HG03571 (cell line): ENCODE data around the gene TICAM1.
"Not testable (repeated sequence)": the region's sequence is repeated elsewhere in the genome, so short reads cannot be mapped to it uniquely, and the experiment has no call there.

Experiments
- ATAC-seq: cut with Tn5 transposase; IDR thresholded peaks from one replicate; pipeline ENCODE4 v1.9.1; 2021; ENCODE audit not compliant: unreplicated experiment

The TICAM1 gene

DNA sequence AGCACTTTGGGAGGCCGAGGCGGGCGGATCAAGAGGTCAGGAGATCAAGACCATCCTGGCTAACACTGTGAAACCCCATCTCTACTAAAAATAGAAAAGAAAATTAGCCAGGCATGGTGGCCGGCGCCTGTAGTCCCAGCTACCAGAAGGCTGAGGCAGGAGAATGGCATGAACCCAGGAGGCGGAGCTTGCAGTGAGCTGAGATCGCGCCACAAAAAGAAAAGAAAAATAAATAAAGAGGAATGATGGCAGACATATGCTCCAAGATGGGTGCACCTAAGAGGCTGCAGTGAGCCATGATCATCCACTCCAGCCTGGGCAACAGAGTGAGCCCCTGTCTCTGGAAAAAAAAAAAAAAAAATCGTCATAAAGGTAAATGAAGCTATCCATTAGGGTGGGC lies 14.5 kb upstream of the TICAM1 start:
- not testable (repeated sequence) for ATAC-seq

DNA sequence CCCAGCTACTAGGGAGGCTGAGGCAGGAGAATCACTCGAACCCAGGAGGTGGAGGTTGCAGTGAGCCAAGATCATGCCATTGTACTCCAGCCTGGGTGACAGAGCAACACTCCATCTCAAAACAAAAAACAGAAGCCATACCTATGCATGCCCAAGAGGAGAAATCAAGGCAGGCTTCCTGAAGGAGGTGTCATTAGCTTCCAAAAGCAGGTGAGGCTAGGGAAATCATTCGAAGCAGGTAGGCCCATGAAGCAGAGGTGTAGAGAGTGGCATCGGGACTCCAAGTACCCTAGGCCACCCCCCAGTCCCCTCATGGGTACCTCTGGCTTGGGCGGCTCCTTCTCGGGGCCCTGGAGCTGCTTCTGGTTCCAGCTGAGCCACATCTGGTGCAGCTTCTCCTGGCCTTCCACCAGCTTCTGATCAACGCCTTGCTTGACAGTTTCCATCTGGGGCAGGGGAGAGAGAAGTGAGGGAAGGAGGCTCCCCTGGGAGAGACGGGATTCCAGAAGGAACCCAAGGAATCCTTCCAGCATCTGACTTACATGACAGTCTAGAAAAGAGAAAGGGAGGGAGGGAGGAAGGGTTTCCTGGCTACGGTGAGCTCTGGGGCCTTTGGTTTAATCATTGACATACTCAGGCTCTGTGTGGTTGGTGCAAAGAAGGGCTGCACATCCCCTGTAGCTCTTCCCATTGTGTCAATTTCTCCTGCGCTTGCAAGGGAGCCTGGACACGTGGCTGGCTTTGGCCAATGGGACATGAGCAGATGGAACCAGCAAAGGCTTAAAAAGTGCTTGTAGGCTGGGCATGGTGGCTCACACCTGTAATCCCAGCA lies 13.1 kb upstream of the TICAM1 start:
- ATAC-seq = no peak

DNA sequence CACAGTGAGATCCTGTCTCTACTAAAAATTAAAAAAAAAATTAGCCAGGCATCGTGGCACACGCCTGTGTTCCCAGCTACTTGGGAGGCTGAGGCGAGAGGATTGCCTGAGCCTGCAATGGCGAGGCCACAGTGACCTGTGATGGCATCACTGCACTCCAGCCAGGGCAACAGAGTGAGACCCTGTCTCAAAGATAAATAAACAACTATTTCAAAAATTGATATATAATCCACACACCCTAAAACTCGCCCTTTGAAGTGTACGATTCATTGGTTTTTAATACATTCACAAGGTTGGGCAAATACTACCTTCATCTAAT lies 12.1 kb upstream of the TICAM1 start:
- no peak for ATAC-seq

DNA sequence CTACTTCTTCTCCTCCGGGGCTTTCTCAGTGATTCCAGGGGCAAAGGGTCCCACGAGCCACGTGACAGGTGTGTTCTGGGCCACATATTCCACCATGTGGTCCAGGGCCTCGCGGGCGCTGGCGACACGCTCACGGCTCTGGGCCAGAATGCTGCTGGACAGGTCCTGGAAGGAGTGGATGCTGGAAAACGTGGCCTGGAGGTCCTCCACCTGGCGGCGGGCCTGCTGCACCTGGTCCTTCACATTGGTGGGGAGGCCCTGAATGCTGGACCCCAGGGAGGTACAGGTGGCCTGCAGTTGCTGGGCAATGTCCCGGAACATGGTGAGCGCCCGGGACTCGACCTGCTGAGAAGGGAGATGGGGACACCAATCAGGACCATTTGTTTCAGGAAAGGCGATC lies 7.7 kb upstream of the TICAM1 start:
- no peak for ATAC-seq

DNA sequence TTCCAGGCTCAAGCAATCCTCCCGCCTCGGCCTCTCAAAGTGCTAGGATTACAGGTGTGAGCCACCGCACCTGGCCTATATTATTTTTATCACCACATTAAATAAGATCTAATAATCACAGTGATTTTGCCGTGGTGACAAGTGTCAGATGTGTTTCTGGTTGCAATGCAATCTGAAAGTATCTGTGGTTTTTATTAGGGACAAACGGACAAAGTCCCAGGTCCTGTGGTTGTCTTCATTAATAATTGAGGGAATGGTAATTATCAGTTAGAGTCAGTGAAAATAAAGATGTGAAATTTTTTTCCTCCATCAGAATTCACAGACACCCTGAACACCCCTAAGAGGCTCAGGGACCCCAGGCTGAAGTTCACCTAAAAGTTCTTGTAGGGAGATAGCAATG lies 1.3 kb upstream of the TICAM1 start:
- no peak for ATAC-seq

DNA sequence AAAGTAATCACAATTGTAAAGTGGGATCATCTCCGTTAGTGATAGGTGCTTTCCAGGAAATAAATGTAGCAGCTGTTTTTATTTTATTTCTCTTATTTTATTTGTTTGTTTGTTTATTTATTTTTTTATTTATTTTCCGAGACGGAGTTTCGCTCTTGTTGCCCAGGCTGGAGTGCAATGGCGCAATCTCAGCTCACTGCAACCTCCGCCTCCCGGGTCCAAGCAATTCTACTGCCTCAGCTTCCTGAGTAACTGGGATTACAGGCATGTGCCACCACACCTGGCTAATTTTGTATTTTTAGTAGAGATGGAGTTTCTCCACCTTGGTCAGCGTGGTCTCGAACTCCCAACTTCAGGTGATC lies 448 bp upstream of the TICAM1 start:
- not testable (repeated sequence) for ATAC-seq

DNA sequence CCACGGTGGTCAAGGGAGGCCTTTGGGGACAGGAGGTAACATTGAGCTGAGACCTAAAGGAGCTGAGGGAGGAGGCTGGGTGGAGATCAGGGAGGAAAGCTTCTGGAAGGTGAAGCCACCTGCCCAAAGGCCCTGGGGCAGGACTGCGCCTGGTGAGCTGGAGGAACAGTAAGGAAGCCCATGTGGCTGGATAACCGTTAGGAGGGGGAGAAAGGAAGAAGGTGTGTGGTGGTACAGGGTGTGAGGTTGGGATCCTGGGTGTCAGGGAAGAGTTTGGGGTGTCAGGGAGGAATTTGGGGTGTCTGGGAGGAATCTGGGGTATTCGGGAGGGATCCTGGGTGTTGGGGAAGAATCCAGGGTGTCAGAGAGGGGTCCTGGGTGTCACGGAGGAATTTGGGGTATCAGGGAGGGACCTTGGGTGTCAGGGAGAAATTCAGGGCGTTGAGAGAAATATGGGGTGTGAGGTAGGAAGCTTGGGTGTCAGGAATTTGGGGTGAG lies 695 bp downstream of the TICAM1 start:
- no peak for ATAC-seq

DNA sequence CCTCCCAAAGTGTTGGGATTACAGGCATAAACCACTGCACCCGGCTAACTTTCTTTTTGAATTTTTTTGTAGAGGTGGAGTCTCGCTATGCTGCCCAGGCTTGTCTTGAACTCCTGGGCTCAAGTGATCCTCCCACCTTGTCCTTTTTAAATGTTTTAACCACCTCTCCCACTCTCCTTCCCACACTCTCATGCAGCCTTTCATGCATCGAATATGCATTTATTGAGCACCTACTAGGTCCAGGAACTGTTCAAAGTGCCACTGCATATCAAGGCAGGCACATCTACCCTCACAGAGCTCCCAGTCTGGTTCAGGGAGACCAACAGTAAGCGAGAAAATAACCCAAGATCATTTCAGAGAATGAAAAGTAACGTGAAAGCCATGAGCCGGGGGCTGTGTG lies 1.2 kb downstream of the TICAM1 start:
- ATAC-seq = no peak

DNA sequence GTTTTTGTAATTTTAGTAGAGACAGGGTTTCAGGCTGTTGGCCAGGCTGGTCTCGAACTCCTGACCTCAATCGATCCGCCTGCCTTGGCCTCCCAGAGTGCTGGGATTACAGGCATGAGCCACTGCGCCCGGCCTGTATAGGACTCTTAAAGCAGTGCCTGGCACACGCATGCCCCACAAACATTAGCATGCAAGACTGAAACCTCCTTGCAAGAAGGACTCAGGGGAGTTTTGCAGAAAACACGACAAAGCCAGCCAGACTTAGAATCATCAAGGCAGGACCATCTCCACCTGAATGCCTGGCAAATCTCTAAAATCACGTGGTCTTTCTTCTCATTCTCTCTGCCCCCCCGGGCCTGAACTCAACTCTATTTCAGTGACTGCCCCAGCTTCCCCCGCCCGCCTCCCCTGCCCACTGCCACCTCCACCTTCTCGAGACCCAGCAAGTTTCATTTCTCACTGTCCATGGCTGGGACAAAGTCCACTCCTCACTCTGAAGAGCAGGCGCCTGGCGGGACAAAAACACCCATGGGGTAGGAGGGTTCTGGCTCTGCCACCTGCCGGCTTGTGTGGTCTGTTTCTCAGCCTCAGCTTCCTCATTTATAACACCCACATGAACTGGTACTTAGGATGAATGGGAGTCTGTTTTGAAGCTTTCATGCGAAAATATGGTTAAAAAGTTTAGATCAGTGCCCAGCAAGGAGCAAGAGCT lies 2.4 kb downstream of the TICAM1 start:
- ATAC-seq = no peak

DNA sequence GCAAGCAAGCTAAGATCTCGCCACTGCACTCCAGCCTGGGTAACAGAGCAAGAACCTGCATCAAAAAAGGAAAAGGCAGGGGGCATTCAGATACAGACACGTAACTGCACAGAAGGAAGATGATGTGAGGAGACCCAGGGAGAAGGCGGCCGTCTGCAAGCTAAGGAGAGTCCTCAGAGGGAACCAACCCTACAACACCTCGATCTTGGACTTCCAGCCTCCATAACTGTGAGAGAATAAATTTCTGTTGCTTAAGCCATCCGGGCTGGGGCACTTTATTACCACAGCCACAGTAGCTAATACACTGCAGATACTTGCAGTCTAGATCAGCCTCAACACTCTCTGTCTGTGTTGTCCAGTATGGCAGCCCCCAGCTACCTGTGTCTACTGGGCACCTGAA lies 7.9 kb downstream of the TICAM1 start:
- no peak for ATAC-seq

DNA sequence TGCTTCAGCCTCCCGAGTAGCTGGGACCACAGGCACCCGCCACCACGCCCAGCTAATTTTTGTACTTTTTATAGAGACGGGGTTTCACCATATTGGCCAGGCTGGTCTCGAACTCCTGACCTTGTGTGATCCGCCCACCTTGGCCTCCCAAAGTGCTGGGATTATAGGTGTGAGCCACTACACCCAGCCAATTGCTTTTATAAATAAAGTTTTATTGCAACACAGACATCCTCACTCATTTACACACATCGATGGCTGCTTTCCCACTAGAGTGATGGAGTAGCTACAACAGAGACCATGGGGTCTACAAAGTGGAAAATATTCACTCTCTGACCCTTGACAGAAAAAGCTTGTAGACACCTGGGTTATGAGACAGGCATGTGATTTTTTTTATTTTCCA lies 9.2 kb downstream of the TICAM1 start:
- ATAC-seq = not testable (repeated sequence)

DNA sequence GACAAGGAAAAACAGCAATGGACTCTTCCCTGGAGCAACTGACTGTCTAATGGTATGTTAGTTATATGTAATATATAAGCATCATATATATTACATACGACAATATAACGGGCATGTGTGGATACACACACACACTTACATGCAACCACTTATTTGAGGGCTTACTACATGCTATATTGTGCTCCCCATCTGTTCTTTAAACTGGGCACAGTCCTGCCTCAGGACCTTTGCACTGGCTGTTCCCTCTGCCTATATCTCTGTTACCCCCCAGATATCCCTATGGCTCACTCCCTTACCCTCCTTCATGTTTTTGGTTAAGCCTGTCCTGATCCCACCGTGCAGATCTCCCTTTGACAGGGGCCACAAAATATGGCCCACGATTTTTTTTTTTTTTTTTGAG lies 10.2 kb downstream of the TICAM1 start:
- no peak for ATAC-seq

DNA sequence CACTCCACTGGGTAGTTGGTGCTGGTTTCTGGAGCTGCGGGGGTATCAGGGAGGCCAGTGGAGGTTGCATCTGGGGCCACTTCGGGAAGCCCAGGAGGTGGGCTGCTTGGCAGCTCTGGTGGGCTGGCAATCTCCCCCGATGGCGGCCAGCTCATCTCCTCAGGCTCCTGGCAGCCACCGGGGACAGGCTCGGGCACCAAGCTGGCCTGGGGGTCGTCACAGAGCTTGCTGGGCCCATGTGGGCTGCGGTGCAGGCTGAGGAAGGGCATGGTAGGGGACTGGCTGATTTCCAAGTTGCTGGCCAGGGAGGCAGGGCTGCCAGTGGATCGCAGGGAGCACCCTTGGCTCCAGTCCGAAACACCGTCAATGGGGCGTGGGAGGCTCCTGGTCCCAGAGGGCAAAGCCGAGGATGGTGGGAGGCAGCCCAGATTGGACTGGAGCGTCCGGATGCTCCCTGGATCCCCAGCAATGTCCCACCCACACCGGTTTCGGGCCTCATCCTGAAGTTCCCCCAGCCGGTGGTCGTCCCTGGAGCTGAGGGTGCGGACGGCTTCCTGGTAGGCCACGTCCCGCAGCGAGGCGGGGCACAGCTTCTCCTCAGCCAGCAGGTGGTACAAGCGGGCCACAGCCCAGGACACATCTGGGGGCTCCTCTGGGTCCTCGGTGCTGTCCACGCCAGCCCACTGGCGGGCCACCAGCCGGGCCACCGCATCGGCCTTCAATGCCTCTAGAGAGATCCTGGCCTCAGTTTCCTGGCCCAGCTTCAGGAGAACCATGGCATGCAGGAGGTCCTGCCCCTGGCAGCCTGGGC lies 13.8 kb downstream of the TICAM1 start:
- no peak for ATAC-seq

DNA sequence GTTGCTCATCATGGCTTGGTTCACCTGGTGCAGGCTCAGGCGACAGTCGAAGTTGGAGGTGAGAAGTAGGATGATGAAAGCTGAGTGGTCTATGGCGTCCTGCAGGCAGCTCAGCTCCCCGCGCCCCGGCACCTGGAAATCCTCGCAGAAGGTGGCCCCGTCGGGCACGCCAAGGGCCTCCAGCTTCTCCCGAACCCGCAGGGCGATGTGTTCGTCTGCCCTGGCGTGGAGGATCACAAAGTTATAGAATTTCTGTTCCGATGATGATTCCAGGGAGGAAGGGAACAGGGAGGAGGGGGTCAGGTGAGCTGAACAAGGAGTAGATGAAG lies 14.6 kb downstream of the TICAM1 start:
- ATAC-seq = no peak

DNA sequence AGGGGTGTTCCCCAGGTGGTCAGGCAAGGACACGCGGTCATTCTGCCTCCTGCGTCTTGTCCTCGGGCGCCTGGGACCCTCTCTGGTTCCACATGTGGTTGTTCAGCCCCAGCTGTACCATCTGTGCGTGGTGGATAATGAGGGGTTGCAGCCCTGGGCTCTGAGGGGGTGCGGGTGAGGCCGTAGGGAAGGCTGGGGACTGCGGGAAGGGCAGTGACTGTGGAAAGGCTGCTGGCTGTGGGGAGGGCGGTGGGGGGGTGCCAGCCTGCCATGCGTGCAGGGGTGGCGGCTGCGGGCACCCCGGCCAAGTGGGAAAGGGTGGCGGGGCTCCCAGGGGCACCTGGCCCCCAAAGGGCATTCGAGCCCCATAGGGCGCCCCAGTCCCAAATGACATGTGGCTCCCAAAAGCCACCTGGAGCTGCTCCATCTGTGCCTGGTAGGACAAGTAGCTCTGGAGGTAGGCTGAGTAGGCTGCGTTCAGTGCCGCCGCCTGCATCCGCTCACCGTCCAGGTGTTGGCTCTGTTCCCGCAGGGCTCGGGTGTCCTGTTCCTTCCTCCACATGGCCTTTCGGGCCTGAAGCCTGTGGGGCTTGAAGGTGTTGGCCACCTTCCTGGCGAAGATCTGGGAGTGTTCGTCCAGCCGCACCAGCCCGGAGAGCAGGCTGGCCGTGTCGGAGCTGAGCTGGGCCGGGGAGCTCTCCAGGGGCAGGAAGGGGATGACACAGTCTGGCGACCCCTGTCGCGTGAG lies 15.1 kb downstream of the TICAM1 start:
- ATAC-seq = no peak

DNA sequence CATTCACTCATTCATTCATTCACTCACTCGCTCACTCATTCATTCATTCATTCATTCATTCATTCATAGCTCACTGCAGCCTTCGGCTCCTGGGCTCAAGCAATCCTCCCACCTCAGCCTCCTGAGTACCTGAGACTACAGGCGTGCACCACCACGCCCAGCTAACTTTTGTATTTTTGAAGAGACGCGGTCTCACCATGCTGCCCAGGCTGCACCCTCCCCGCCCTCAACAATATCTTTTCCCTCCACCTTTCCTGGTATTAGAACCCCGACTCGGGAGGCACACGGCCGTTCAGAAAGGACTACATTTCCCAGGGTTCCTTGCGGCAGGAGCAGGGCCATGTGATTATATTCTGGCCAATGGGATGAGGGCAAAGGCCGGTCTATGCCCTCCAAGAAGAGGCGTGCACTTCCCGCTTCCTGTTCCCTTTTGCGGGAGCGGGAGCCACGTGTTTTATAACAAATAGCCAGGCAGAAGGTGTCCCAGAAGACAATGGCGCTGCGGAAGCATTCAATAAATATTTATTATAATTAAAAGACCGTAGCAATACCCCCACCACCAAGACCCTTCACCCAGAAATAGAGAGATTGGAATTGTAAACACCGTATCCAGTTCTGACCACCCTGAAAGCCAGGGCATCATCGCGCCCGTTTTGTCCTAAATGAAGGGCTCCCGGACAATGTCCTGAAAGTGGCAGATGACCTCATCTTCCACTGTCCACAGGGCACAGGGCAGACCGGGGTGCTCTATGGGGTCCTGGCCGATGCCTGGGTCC lies 15.9 kb downstream of the TICAM1 start:
- no peak for ATAC-seq

DNA sequence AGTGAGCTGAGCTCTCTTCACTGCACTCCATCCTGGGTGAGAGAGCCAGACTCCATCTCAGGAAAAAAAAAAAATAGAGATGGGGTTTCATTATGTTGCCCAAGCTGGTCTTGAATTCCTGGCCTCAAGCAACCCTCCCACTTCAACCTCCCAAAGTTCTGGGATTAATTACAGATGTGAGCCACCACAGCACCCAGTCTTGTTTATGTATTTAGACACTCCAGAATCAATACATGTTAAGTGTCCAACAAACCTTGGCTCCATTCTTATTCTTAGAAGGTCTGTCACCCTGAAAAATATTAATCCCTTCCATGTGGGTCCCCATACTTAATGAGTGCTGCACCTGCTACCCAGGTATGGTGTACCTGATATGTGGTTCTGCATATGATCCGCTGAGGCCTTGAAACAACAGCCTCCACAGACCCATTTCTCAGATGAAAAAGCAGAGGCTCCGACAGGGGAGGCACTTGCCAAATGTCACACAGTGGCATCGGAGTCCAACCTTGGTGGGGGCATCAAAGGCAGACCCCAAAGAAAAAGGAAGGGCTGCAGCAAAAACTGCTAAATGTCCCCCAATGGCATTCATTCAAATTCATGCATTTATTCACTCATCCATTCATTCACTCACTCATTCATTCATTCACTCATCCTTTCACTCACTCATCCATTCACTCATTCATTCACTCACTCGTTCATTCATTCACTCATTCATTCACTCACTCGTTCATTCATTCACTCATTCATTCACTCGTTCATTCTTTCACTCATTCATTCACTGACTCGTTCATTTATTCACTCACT lies 16.7 kb downstream of the TICAM1 start:
- no peak for ATAC-seq

DNA sequence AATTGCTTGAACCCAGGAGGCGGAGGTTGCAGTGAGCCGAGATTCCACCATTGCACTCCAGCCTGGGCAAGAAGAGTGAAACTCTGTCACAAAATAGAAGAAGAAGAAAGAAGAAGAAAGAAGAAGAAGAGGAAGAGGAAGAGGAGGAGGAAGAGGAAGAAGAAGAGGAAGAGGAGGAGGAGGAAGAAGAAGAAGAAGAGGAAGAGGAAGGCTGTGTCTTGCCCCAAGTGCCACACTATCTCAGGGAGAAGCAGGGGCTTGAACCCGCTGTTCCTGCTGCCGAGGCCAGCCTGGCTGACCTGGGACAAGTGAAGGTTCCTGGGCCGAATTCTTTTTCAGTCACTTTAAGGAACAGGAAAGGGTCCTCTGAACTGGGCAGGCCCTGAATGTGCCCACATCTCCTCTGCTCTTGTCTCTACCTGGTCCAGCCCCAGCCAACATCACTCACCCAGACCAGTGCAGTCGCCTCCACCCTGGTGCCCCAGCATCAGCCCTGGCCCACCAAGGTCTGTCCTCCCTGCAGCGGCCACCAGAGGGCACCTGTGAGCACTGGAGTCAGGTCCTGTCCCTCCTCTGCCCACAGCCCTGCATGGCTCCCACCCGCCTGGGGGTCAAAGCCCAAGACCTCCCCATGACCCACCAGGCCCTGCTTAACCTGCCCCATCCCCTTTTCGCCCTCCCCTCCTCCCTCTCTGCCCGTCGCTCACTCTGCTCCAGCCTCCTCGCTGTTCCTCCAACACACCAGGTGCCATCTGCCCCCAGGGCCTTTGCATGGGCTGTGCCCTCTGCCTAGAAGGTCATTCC lies 20.0 kb downstream of the TICAM1 start:
- ATAC-seq = no peak

DNA sequence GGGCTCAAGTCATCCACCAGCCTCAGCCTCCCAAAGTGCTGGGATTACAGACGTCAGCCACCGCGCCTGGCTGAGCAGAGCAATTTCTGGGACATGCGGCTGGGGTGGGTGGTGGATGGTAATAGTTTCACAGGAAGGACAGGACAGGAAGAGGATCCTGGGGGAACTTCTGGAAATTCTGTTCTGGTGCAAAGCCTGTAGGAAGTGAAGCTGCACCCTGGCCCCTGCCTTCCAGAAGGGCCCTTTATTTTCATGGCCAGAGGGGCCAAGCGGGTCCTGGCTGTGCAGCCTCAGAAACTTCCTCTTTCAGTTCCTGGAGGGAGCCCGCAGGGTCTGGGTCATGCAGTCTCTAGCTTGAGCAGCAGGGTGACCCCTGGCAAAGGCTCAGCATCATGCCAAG lies 24.3 kb downstream of the TICAM1 start:
- ATAC-seq = no peak
